ENCODE data around the gene CACNA1D.

DNA sequence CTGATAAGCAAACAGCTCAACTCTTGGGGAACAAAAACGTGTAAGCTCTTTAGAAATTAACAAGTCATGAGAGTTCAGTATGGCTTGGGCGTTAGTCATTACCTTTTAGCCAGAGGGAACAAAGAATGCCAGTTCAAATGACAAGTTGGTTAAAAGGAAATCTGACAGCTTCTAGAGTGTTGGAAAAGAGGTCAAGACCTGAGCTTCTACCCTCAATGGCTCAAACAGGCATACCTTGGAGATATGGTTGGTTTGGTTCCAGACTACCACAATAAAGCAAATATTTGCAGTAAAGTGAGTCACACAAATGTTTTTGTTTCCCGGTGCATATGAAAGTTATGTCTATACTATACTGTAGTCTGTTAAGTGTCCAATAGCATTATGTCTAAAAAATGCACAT lies 136.1 kb downstream of the CACNA1D start:
- TF ChIP-seq, protein P1, sequence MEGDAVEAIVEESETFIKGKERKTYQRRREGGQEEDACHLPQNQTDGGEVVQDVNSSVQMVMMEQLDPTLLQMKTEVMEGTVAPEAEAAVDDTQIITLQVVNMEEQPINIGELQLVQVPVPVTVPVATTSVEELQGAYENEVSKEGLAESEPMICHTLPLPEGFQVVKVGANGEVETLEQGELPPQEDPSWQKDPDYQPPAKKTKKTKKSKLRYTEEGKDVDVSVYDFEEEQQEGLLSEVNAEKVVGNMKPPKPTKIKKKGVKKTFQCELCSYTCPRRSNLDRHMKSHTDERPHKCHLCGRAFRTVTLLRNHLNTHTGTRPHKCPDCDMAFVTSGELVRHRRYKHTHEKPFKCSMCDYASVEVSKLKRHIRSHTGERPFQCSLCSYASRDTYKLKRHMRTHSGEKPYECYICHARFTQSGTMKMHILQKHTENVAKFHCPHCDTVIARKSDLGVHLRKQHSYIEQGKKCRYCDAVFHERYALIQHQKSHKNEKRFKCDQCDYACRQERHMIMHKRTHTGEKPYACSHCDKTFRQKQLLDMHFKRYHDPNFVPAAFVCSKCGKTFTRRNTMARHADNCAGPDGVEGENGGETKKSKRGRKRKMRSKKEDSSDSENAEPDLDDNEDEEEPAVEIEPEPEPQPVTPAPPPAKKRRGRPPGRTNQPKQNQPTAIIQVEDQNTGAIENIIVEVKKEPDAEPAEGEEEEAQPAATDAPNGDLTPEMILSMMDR (IDR thresholded peaks at IDR 0.05; ENCODE audit: extremely low read depth in 1 of 2, insufficient read depth in 1 of 2, low read depth in 1 of 2, low read length in 2 of 2): no peak
- no peak for TF ChIP-seq POLR2A (IDR thresholded peaks at IDR 0.05; ENCODE audit: low read depth, low read length)
- TF ChIP-seq EZH2 (IDR thresholded peaks at IDR 0.05; ENCODE audit: borderline replicate concordance, low read depth, low read length, severe bottlenecking): no peak
- TF ChIP-seq POLR2AphosphoS5 (IDR thresholded peaks at IDR 0.05; ENCODE audit: insufficient read depth, low read depth, low read length): no peak
- TF ChIP-seq, protein P2, sequence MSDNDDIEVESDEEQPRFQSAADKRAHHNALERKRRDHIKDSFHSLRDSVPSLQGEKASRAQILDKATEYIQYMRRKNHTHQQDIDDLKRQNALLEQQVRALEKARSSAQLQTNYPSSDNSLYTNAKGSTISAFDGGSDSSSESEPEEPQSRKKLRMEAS (IDR thresholded peaks at IDR 0.05; ENCODE audit: insufficient read depth, insufficient read length): no peak
- TF ChIP-seq JUN (IDR thresholded peaks at IDR 0.05; ENCODE audit: borderline replicate concordance, insufficient read depth, insufficient read length, low read depth): no peak
- no peak for TF ChIP-seq FOS (IDR thresholded peaks at IDR 0.05; ENCODE audit: borderline replicate concordance, insufficient read depth, low read length)
- TF ChIP-seq GATA2 (IDR thresholded peaks at IDR 0.05; ENCODE audit: insufficient read depth, insufficient read length, low read depth, low read length): no peak
- no peak for TF ChIP-seq MYC (IDR thresholded peaks at IDR 0.05; ENCODE audit: low read depth, low read length)
